Colon (tissue), 2 donors: ENCODE measurements around the gene COL6A2.
"Not testable (repeated sequence)": the region's sequence is repeated elsewhere in the genome, so short reads cannot be mapped to it uniquely, and the experiment has no call there.

Experiments
- FAIRE-seq: peaks from 2 replicates; lab custom pipeline; 2012; peaks lifted over from hg19 to GRCh38; lab: Jason Lieb, UNC
- donor health status: control.
- donor health status: control.

COL6A2 gene

GRCh38 chr21:46155514-46156377, 57.8 kb downstream of the COL6A2 start, which contains the start of gene FTCD:
Gene FTCD (minus strand): TSS chr21:46155579. CDS start chr21:46155523, 56 bp downstream.
- FAIRE-seq: no peak

DNA sequence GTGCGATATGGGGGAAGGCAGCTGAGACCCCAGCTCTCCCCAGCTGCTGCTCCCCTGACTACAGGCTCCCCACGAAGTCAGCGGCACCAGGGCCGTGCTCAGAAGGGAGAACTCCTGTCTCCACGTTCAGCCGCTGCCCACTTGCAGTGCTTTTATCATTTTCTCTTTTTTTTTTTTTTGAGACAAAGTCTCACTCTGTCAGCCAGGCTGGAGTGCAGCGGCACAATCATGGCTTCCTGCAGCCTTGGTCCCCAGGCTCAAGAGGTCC, 58.4 kb downstream of the COL6A2 start:
- no peak for FAIRE-seq

GRCh38 chr21:46156678-46157077, 58.8 kb downstream of the COL6A2 start:
- no peak for FAIRE-seq

GRCh38 chr21:46157396-46157986, 59.6 kb downstream of the COL6A2 start:
- FAIRE-seq: no peak

GRCh38 chr21:46157987-46158451, 60.1 kb downstream of the COL6A2 start:
- no peak for FAIRE-seq

DNA sequence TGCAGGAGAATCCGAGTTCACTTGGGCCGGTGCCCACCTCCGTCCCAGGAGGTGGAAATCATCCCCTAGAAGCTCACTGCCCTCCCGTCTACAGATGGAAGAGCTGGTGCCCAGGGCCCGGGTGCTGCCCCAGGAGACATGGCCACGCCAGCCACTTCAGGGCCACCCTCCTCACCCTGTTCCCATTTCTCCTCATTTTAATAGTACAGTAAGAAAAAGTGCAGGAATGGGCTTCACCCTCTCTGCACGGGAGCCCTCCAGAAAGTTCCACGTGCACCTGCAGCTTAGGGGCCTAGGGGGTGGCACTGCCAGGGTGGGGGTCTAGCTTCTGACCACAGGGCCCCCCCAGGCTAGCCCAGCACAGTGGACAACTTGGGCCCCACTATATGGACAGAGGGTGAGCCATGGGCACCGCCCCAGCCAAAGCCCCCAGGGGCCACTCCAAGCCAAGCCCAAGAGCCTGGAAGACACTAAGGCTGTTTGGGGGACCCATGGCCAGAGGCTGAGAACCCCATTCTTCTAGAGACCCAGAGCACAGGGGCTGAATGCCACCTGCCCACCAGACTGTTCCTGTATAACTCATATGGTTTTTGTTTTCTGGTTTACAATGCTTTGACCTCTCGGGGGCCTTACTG, 60.9 kb downstream of the COL6A2 start:
- no peak for FAIRE-seq

GRCh38 chr21:46159390-46159789, 61.5 kb downstream of the COL6A2 start:
- no peak for FAIRE-seq

GRCh38 chr21:46159841-46160656, 62.1 kb downstream of the COL6A2 start:
- FAIRE-seq: no peak

- no peak for FAIRE-seq
Measured at GRCh38 chr21:46160657-46160906, 62.7 kb downstream of the COL6A2 start.

GRCh38 chr21:46160907-46161632, 63.2 kb downstream of the COL6A2 start:
- no peak for FAIRE-seq

- no peak for FAIRE-seq
Measured at GRCh38 chr21:46161633-46162592, 64.0 kb downstream of the COL6A2 start.

DNA sequence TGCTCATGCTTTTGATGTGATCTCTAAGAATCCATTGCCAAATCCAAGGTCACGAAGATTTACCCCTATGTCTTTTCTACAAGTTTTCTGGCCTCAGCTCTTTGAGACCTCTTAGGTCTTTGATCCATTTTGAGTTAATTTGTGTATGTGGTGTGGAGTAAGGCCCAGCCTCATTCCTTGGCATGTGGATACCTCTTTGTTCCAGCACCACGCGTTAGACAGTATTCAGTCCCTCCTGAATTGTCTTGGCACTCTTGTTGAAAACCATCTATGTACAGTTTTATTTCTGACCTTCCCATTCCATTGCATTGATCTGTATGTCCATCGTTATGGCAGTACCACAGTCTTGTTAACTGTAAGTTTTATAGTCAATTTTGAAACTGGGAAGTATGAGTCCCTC, 65.5 kb downstream of the COL6A2 start:
- no peak for FAIRE-seq

GRCh38 chr21:46165098-46165497, 67.2 kb downstream of the COL6A2 start:
- no peak for FAIRE-seq

- no peak for FAIRE-seq
Measured at GRCh38 chr21:46168238-46168637, 70.3 kb downstream of the COL6A2 start.

- no peak for FAIRE-seq
Measured at GRCh38 chr21:46168659-46169386, 70.9 kb downstream of the COL6A2 start.

- not testable (repeated sequence) for FAIRE-seq
Measured at GRCh38 chr21:46170436-46171193, 72.7 kb downstream of the COL6A2 start.

- no peak for FAIRE-seq
Measured at GRCh38 chr21:46171585-46171984, 73.7 kb downstream of the COL6A2 start.

DNA sequence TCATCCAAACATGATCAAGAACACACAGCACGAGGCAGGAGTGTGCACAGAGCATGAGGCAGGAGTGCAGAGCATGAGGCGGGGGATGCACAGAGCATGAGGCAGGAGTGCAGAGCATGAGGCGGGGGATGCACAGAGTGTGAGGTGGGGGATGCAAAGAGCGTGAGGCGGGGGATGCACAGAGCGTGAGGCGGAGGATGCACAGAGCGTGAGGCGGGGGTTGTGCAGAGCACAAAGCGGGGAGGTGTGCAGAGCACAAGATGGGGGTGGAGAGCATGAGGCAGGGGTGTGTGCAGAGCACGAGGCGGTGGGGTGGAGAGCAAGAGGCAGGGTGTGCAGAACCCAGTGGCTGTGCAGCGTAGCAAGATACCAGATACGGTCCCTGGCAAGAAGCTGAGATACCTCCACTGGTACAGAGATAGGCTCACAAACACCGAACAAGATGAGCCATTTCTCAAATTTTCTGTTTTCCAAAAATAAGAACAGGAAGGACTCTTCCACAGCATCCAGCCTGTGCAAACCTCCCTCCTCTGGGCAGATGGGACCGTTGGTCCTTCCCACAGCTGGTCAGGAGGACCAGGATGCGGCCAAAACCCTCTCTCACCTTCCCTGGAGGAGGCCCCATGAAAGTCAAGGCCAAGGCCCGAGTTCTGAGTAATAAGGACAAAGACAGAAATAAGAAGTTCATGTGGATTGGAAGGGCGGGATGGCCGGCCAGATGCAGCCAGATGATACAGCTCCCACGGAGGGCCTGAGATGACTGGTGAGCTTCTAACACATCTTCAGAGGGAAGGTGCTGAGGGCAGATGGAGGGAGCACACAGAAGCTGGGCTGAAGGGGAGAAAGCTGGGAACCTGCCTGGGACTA, 74.3 kb downstream of the COL6A2 start:
- FAIRE-seq: no peak
